Choroid plexus epithelial cell (primary cell): ENCODE results near the gene IL4.

Source experiments
- DNase-seq: peaks from one replicate; pipeline ENCODE4 v3.0.0-alpha.2; 2010; ENCODE audit warnings: low read depth
- H3K4me3 ChIP-seq: 2 replicates; pipeline ENCODE4 v1.5.1; 2011; ENCODE audit warnings: low read depth, mild to moderate bottlenecking, control low read depth, low read length, moderate library complexity
- CTCF ChIP-seq: conservative IDR thresholded peaks from 2 replicates; pipeline ENCODE4 v1.5.1; 2011; ENCODE audit warnings: low read depth, mild to moderate bottlenecking, control low read depth, inconsistent platforms, low read length, moderate library complexity

Gene IL4

GRCh38 chr5:132639706-132640130 is 34.1 kb upstream of the IL4 start:
- H3K4me3 ChIP-seq, result no peak overlapping the region
- no peak for DNase-seq
- no peak for TF ChIP-seq CTCF

DNA sequence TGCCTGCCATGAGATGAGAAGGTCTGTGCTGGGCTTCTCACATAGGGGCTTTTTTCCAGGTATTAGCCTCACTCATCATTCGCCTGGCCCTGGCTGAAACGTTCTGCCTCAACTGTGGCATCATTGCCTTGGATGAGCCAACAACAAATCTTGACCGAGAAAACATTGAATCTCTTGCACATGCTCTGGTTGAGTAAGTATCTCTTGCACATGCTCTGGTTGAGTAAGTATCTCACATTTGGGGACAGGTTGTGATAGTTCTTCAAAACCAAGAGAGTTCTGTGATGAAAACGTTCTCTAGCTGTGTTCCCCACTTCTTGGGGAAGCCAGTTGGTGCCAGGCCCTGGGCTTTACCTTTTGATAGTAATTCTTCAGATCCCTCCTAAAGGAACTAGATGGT is 33.2 kb upstream of the IL4 start:
- DNase-seq, result no peak
- TF ChIP-seq CTCF, result no peak
- H3K4me3 ChIP-seq, result no peak overlapping the region

GRCh38 chr5:132641241-132641723 is 32.5 kb upstream of the IL4 start:
- DNase-seq, result no peak
- TF ChIP-seq CTCF, result no peak
- no peak overlapping the region for H3K4me3 ChIP-seq

DNA sequence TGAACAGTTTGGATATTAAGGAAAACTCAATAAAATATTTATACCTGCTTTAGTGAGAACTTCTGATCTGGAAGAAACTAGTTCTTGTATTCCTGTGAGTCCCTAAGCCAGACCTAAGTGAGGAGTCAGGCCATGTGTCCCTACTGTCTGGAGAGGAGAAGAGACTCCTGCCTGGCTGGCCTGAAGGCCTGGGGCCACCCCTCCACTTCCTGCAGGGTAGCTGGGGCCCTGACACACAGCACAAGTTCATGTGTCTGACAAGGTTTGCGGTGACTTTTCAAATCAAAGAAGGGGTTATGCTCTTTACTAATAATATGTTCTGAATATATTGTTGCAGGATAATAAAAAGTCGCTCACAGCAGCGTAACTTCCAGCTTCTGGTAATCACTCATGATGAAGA is 31.9 kb upstream of the IL4 start:
- no peak overlapping the region for H3K4me3 ChIP-seq
- TF ChIP-seq CTCF, result no peak
- no peak for DNase-seq

DNA sequence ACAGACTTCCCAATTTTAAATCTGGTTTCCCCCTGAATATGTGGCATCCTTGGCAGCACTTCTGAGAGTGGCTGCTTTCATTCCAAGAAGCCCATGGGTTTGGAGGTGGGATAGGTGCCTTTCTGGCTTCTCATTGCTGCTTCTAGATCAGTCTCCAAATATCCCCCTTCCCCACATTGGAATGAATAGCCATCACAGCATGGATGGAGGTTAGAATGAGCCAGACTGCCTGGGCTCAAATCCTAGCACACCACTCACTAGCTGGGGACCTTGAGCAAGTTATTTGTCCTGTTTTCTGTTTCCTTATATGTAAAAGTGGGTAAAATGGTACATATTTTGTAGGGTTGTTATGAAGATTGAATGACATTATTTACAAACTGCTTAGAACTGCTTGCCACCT is 29.6 kb upstream of the IL4 start:
- H3K4me3 ChIP-seq, result no peak overlapping the region
- no peak for TF ChIP-seq CTCF
- DNase-seq, result no peak

- no peak for TF ChIP-seq CTCF
- DNase-seq, result no peak
- no peak overlapping the region for H3K4me3 ChIP-seq
These were observed 27.1 kb upstream of the IL4 start for GRCh38 chr5:132646583-132647266.

DNA sequence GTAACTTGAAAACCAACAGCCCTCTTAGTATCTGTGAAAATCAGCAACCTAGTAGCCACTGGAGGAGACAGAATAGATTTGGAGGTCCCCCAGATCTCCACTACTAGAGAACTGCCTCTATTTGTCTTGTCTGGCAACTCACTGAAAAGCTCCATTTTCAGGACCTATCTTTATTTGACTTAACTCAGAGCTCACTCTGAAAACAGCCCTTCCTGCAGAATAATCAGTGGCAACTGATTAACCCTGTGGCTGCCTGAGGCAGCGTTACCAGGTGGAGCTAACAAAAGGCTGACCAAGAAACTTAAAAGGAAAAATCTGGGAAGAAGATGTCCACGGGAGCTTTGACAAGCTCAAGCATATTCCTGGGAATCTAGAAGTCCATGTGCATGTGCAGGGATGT is 26.3 kb upstream of the IL4 start:
- H3K4me3 ChIP-seq, result no peak overlapping the region
- no peak for TF ChIP-seq CTCF
- no peak for DNase-seq
